Activated CD4-positive, CD25-positive, alpha-beta regulatory T cell (primary cell): ENCODE results near the gene MCC.
A peak's percentile ranks its signal among the peaks of the same experiment; 100 is the strongest.

Source experiments
- DNase-seq, 4 experiments: peaks; one replicate each; lab custom pipeline; 2025; lab: John Stamatoyannopoulos, UW

The MCC gene

GRCh38 chr5:113487781-113488644 is at the start of gene MCC:
Gene MCC, minus strand, starts transcription at chr5:113488453.
- DNase-seq, result no peak

GRCh38 chr5:113531481-113532159 is 43.4 kb upstream of the MCC start:
- DNase-seq, result no peak

GRCh38 chr5:113527746-113528145 is 39.5 kb upstream of the MCC start:
- no peak for DNase-seq

- no peak for DNase-seq
These were observed 38.2 kb upstream of the MCC start for GRCh38 chr5:113526421-113526820.

- DNase-seq, result no peak
These were observed 36.7 kb upstream of the MCC start for GRCh38 chr5:113524927-113525326.

GRCh38 chr5:113523168-113523567 is 34.9 kb upstream of the MCC start:
- DNase-seq, result no peak

GRCh38 chr5:113520899-113521298 is 32.6 kb upstream of the MCC start:
- DNase-seq, result no peak

- no peak for DNase-seq
These were observed 32.2 kb upstream of the MCC start for GRCh38 chr5:113520429-113520828.

- DNase-seq, result no peak
These were observed 31.2 kb upstream of the MCC start for GRCh38 chr5:113519412-113519811.

- no peak for DNase-seq
These were observed 30.6 kb upstream of the MCC start for GRCh38 chr5:113518884-113519283.

GRCh38 chr5:113514289-113514635 is 26.0 kb upstream of the MCC start:
- no peak for DNase-seq

GRCh38 chr5:113513384-113514288 is 25.4 kb upstream of the MCC start, which contains the start of gene YTHDC2:
Gene YTHDC2, plus strand, starts transcription at chr5:113513694. Its CDS starts 202 bp downstream, at chr5:113513896.
- peak; percentile 69 to 80 (median 74) for DNase-seq

- no peak for DNase-seq
These were observed 24.1 kb upstream of the MCC start for GRCh38 chr5:113512341-113512740.

GRCh38 chr5:113510836-113511451 is 22.7 kb upstream of the MCC start:
- DNase-seq, result no peak

GRCh38 chr5:113508756-113509155 is 20.5 kb upstream of the MCC start:
- DNase-seq, result no peak

- DNase-seq, result no peak
These were observed 19.3 kb upstream of the MCC start for GRCh38 chr5:113507601-113508000.

GRCh38 chr5:113505181-113505580 is 16.9 kb upstream of the MCC start:
- no peak for DNase-seq

- DNase-seq, result no peak
These were observed 14.9 kb upstream of the MCC start for GRCh38 chr5:113503146-113503545.

- no peak for DNase-seq
These were observed 13.8 kb upstream of the MCC start for GRCh38 chr5:113502073-113502472.

GRCh38 chr5:113495422-113495841 is 7.2 kb upstream of the MCC start:
- DNase-seq, result no peak

- no peak for DNase-seq
These were observed 5.2 kb upstream of the MCC start for GRCh38 chr5:113493446-113493845.

- no peak for DNase-seq
These were observed 2.8 kb upstream of the MCC start for GRCh38 chr5:113491022-113491421.
